Measurements from ENCODE around the gene ARSB.

- TF ChIP-seq CTCF (conservative IDR thresholded peaks at IDR 0.05) (no peak), EZH2 (IDR thresholded peaks at IDR 0.05; ENCODE audit: low read depth) (no peak)
These were observed 8.1 kb upstream of the ARSB start for GRCh38 chr5:78993165-78993564.

Measured in PC-9 (cell line).